WTC11 (cell line): ENCODE results near the gene PRLR. TPM values are rescaled to one million over a fixed set of nuclear protein-coding genes. Genes with fewer than 3 reads are reported as not detected.

Experiments used
- ATAC-seq: fragments of 200-7000 bp; cut with Tn5 transposase; 2 replicates; pipeline ENCODE4 v1.10.0; 2021; ENCODE audit warnings: mild to moderate bottlenecking, moderate library complexity
- CTCF ChIA-PET: fragments of 300-600 bp; sonication (Branson Sonifier 250); formaldehyde crosslinking; loops from one replicate; lab custom pipeline; 2021; ENCODE audit warnings: antibody characterized with exemption; lab: Charles Lee
- POLR2A ChIA-PET: fragments of 350-600 bp; sonication (Branson Sonifier 250); formaldehyde crosslinking; loops from one replicate; lab custom pipeline; 2021; ENCODE audit warnings: antibody characterized with exemption; lab: Charles Lee
- DNase-seq: peaks from one replicate; pipeline ENCODE4 v3.0.0; 2021; ENCODE audit warnings: low spot score
- H3K27ac Mint-ChIP-seq: 2 replicates; pipeline ENCODE4 v1.8.0; 2021; ENCODE audit warnings: mixed read lengths
- H3K27me3 Mint-ChIP-seq: 2 replicates; pipeline ENCODE4 v1.8.0; 2021; ENCODE audit warnings: low read depth, mild to moderate bottlenecking, moderate library complexity, mixed read lengths
- H3K36me3 Mint-ChIP-seq: 2 replicates; pipeline ENCODE4 v1.8.0; 2021; ENCODE audit warnings: mixed read lengths
- H3K4me1 Mint-ChIP-seq: 2 replicates; pipeline ENCODE4 v1.8.0; 2022; ENCODE audit warnings: mixed read lengths
- H3K4me3 Mint-ChIP-seq: 2 replicates; pipeline ENCODE4 v1.8.0; 2021; ENCODE audit warnings: mild to moderate bottlenecking, moderate library complexity, mixed read lengths
- H3K9me3 Mint-ChIP-seq: 2 replicates; pipeline ENCODE4 v1.8.0; 2021; ENCODE audit warnings: mixed read lengths
- ATF6 ChIP-seq: sonication (generic); formaldehyde crosslinking; IDR thresholded peaks from 2 replicates; pipeline ENCODE4 v1.8.1; 2023; ENCODE audit warnings: mild to moderate bottlenecking, missing genetic modification reagents
- CREM ChIP-seq: sonication (generic); formaldehyde crosslinking; IDR thresholded peaks from 2 replicates; pipeline ENCODE4 v1.8.1; 2022; ENCODE audit warnings: mild to moderate bottlenecking, missing genetic modification reagents, moderate library complexity
- FOXJ3 ChIP-seq: sonication (generic); formaldehyde crosslinking; IDR thresholded peaks from 2 replicates; pipeline ENCODE4 v1.9.0; 2021; ENCODE audit warnings: missing genetic modification reagents, mild to moderate bottlenecking, borderline replicate concordance
- HMGA2 ChIP-seq: fragments of 250-450 bp; sonication (Bioruptor Pico); IDR thresholded peaks from 2 replicates; pipeline ENCODE4 v1.4.0; 2021; ENCODE audit warnings: mild to moderate bottlenecking, moderate library complexity
- IRF2 ChIP-seq: sonication (generic); formaldehyde crosslinking; IDR thresholded peaks from 2 replicates; pipeline ENCODE4 v1.8.0; 2022; ENCODE audit warnings: low read depth, missing genetic modification reagents, borderline replicate concordance
- NFATC4 ChIP-seq: fragments of 250-450 bp; sonication (Bioruptor Pico); IDR thresholded peaks from 2 replicates; pipeline ENCODE4 v1.9.0; 2021; ENCODE audit warnings: mild to moderate bottlenecking
- SMAD4 ChIP-seq: sonication (generic); formaldehyde crosslinking; IDR thresholded peaks from 2 replicates; pipeline ENCODE4 v1.8.0; 2022; ENCODE audit warnings: mild to moderate bottlenecking, missing genetic modification reagents
- SOX15 ChIP-seq: fragments of 250-450 bp; sonication (Bioruptor Pico); IDR thresholded peaks from 2 replicates; pipeline ENCODE4 v1.9.0; 2021; ENCODE audit warnings: mild to moderate bottlenecking
- TCF7 ChIP-seq: sonication (generic); formaldehyde crosslinking; IDR thresholded peaks from 2 replicates; pipeline ENCODE4 v1.8.0; 2022; ENCODE audit warnings: mild to moderate bottlenecking, low read depth, missing genetic modification reagents, moderate library complexity
- ZNF138 ChIP-seq: sonication (generic); formaldehyde crosslinking; conservative IDR thresholded peaks from 2 replicates; pipeline ENCODE4 v1.8.1; 2022; ENCODE audit warnings: mild to moderate bottlenecking, moderate library complexity, missing genetic modification reagents
- ZNF317 ChIP-seq: sonication (generic); formaldehyde crosslinking; IDR thresholded peaks from 2 replicates; pipeline ENCODE4 v1.8.1; 2023; ENCODE audit warnings: low read depth, mild to moderate bottlenecking, moderate library complexity, missing genetic modification reagents, borderline replicate concordance
- ZNF532 ChIP-seq: fragments of 250-450 bp; sonication (Bioruptor Pico); IDR thresholded peaks from 2 replicates; pipeline ENCODE4 v1.9.0; 2021; ENCODE audit warnings: mild to moderate bottlenecking, borderline replicate concordance
- ZNF671 ChIP-seq: fragments of 250-450 bp; sonication (Bioruptor Pico); IDR thresholded peaks from 2 replicates; pipeline ENCODE4 v1.8.0; 2021; ENCODE audit warnings: mild to moderate bottlenecking
- total RNA-seq: library from RNA; stranded (reverse); gene quantifications from 3 replicates; pipeline ENCODE4 v1.2.3, GENCODE V29; 2021
- TF ChIP-seq, protein P1 (sequence below): sonication (generic); formaldehyde crosslinking; IDR thresholded peaks from 2 replicates; pipeline ENCODE4 v1.8.0; 2022; ENCODE audit warnings: missing genetic modification reagents
- TF ChIP-seq, protein P2 (sequence below): sonication (generic); formaldehyde crosslinking; conservative IDR thresholded peaks from 2 replicates; pipeline ENCODE4 v1.8.1; 2022; ENCODE audit warnings: mild to moderate bottlenecking, missing genetic modification reagents
- TF ChIP-seq, protein P3 (sequence below): sonication (generic); formaldehyde crosslinking; IDR thresholded peaks from 2 replicates; pipeline ENCODE4 v1.8.0; 2022; ENCODE audit warnings: mild to moderate bottlenecking, missing genetic modification reagents
- TF ChIP-seq, protein P4 (sequence below): sonication (generic); formaldehyde crosslinking; IDR thresholded peaks from 2 replicates; pipeline ENCODE4 v1.8.1; 2022; ENCODE audit warnings: missing genetic modification reagents, borderline replicate concordance

The PRLR gene
- total RNA-seq, 1 experiment from 2014 or later: 3.2 TPM

DNA sequence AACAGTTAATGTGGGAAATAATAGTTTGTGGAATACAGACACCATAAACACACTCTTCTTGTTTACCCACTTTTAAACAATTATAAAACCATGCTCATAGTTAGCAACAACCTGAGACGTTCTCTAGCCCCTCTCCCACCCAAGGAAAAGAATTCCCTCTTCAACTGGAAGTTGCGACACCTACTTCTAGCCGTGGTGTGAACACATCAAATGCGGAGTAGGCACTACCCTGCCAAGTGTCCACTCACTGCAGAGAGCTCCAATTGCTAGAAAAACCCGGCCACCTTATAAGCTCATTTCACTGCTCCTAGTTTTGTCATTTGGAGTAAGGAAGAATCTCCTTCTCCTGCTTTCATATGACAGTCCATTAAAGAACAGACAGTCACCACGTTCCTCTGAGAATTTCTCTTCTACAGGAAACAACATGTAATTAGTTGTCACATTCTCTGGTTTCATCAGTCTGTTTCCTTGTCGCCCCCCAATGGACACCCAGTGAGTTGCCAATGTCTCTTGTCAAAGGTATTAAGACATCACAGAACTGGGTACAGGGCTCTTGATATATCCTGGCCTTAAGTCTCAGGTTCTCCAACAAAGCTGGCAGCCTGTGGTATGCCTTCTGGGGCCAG lies 47.3 kb downstream of the PRLR start (continued):
- TF ChIP-seq, protein P1, sequence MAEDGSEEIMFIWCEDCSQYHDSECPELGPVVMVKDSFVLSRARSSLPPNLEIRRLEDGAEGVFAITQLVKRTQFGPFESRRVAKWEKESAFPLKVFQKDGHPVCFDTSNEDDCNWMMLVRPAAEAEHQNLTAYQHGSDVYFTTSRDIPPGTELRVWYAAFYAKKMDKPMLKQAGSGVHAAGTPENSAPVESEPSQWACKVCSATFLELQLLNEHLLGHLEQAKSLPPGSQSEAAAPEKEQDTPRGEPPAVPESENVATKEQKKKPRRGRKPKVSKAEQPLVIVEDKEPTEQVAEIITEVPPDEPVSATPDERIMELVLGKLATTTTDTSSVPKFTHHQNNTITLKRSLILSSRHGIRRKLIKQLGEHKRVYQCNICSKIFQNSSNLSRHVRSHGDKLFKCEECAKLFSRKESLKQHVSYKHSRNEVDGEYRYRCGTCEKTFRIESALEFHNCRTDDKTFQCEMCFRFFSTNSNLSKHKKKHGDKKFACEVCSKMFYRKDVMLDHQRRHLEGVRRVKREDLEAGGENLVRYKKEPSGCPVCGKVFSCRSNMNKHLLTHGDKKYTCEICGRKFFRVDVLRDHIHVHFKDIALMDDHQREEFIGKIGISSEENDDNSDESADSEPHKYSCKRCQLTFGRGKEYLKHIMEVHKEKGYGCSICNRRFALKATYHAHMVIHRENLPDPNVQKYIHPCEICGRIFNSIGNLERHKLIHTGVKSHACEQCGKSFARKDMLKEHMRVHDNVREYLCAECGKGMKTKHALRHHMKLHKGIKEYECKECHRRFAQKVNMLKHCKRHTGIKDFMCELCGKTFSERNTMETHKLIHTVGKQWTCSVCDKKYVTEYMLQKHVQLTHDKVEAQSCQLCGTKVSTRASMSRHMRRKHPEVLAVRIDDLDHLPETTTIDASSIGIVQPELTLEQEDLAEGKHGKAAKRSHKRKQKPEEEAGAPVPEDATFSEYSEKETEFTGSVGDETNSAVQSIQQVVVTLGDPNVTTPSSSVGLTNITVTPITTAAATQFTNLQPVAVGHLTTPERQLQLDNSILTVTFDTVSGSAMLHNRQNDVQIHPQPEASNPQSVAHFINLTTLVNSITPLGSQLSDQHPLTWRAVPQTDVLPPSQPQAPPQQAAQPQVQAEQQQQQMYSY: no peak
- no peak for TF ChIP-seq ATF6 (CRISPR knock-in tag)
- no peak for TF ChIP-seq ZNF671 (CRISPR knock-in tag)
- TF ChIP-seq CREM: no peak
- no peak for TF ChIP-seq SMAD4 (CRISPR knock-in tag)
- TF ChIP-seq NFATC4 (CRISPR knock-in tag): no peak

DNA sequence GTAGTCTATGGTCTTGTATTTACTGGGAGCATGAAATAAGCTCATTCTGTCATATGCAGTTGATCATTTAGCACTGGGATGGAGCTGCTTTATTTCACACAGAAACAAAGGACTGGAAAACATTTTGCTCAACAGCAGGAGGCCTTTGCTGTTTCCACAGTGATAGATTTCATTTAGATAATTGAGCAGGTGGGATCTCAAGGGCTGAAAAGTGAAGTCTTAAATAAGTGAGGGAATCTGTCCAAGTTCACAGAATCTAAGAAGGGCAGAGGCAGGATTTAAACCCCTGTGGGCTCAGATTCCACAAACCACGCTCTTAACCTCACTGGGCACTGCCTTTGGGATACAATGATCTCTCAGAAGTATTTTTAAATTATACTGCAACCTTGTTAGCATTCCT lies 47.8 kb downstream of the PRLR start:
- POLR2A ChIA-PET: no interaction called here
- H3K9me3 Mint-ChIP-seq: no peaks in the 10 kb centered on the region
- no peak for DNase-seq
- TF ChIP-seq ZNF317 (CRISPR knock-in tag) (no peak), ZNF138 (CRISPR knock-in tag) (no peak)
- TF ChIP-seq, protein P2, sequence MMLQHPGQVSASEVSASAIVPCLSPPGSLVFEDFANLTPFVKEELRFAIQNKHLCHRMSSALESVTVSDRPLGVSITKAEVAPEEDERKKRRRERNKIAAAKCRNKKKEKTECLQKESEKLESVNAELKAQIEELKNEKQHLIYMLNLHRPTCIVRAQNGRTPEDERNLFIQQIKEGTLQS (CRISPR knock-in tag): no peak
- TF ChIP-seq, protein P3, sequence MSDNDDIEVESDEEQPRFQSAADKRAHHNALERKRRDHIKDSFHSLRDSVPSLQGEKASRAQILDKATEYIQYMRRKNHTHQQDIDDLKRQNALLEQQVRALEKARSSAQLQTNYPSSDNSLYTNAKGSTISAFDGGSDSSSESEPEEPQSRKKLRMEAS: no peak
- TF ChIP-seq, all 79 proteins: peak for 0
- CTCF ChIA-PET: interaction anchor here (0.6 to 2.7 kb wide), 6 partner anchors 16 to 416 kb away, joined by 4 to 9 read pairs (median 4); no protein-coding TSS in a partner anchor
- Mint-ChIP-seq H3K36me3 (no peaks in the 10 kb centered on the region), H3K4me1 (peaks cover 10% of the 10 kb centered on the region), H3K4me3 (no peak overlapping the region), H3K27ac (no peak overlapping the region), H3K27me3 (no peaks in the 10 kb centered on the region)
- ATAC-seq: no peak

DNA sequence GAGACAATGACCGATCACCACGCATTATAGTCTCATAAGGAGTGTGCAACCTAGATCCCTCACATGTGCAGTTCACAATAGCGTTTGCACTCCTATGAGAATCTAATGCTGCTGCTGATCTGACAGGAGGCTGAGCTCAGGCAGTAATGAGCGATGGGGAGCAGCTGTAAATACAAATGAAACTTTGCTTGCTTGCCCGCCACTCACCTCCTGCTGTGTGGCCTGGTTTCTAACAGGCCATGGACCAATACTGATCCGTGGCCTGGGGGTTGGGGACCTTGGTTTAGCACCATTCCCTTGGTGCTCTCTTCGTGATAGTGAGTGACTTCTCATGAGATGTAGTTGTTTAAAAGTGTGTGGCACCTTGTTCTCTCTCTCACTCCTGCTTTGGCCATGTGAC lies 50.2 kb downstream of the PRLR start:
- Mint-ChIP-seq H3K36me3 (no peaks in the 10 kb centered on the region; the same call in 1 of the 2 replicates), H3K4me1 (peaks cover 11% of the 10 kb centered on the region), H3K27ac (no peak overlapping the region), H3K9me3 (peaks cover 11% of the 10 kb centered on the region), H3K27me3 (no peaks in the 10 kb centered on the region), H3K4me3 (no peak overlapping the region)
- TF ChIP-seq, protein P4, sequence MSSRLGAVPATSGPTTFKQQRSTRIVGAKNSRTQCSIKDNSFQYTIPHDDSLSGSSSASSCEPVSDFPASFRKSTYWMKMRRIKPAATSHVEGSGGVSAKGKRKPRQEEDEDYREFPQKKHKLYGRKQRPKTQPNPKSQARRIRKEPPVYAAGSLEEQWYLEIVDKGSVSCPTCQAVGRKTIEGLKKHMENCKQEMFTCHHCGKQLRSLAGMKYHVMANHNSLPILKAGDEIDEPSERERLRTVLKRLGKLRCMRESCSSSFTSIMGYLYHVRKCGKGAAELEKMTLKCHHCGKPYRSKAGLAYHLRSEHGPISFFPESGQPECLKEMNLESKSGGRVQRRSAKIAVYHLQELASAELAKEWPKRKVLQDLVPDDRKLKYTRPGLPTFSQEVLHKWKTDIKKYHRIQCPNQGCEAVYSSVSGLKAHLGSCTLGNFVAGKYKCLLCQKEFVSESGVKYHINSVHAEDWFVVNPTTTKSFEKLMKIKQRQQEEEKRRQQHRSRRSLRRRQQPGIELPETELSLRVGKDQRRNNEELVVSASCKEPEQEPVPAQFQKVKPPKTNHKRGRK (CRISPR knock-in tag): no peak
- no peak for TF ChIP-seq SOX15 (CRISPR knock-in tag)
- ATAC-seq (no peak), DNase-seq (no peak)
- POLR2A ChIA-PET: no interaction called here
- CTCF ChIA-PET: no interaction called here

DNA sequence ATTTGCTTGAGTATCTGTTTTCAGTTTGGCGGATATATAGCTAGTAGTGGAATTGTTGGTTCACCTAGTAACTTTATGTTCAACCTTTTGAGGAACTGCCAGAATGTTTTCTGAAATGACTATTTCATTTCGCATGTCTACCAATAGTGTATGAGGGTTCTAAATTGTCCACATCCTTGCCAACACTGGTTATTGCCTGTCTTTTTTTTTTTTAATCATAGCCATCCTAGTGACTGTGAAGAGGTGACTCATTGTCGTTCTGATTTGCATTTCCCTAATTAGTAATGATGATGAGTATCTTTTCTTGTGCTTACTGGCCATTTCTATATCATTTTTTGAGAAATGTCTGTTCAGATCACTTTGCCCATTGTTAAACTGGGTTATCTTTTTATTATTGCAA lies 52.5 kb downstream of the PRLR start:
- Mint-ChIP-seq H3K27ac (no peak overlapping the region), H3K27me3 (no peaks in the 10 kb centered on the region), H3K36me3 (peaks cover 5% of the 10 kb centered on the region; the same call in 1 of the 2 replicates), H3K9me3 (peaks cover 21% of the 10 kb centered on the region), H3K4me1 (peaks cover 7% of the 10 kb centered on the region), H3K4me3 (no peak overlapping the region)
- POLR2A ChIA-PET: no interaction called here
- CTCF ChIA-PET: no interaction called here
- DNase-seq: no peak
- ATAC-seq: no peak
- TF ChIP-seq ZNF532: no peak
- TF ChIP-seq HMGA2: no peak
- no peak for TF ChIP-seq IRF2 (CRISPR knock-in tag)
- no peak for TF ChIP-seq FOXJ3
- no peak for TF ChIP-seq TCF7 (CRISPR knock-in tag)
